Colonic mucosa (tissue), 4 donors: ENCODE data around the gene MMUT. TPM values are rescaled to one million over a fixed set of nuclear protein-coding genes. Genes with fewer than 3 reads are reported as not detected.

Experiments used
- DNase-seq: peaks from one replicate; pipeline ENCODE4 v3.0.0-alpha.2; 2020
- H3K27ac ChIP-seq: fragments of 200-600 bp; one replicate; pipeline ENCODE4 v1.8.0; 2021
- H3K27me3 ChIP-seq: fragments of 200-600 bp; one replicate; pipeline ENCODE4 v1.8.0; 2021
- H3K36me3 ChIP-seq: fragments of 200-600 bp; one replicate; pipeline ENCODE4 v1.8.0; 2021
- H3K4me1 ChIP-seq: fragments of 200-600 bp; one replicate; pipeline ENCODE4 v1.8.0; 2021; ENCODE audit warnings: mild to moderate bottlenecking
- H3K4me3 ChIP-seq: fragments of 200-600 bp; one replicate; pipeline ENCODE4 v1.8.0; 2021
- H3K9ac ChIP-seq, 2 donors: one replicate each; pipeline ENCODE4 v1.7.0; 2013; ENCODE audit warnings: control low read depth in 2 of 2, low read depth in 2 of 2, low read length in 2 of 2
- H3K9me3 ChIP-seq: fragments of 200-600 bp; one replicate; pipeline ENCODE4 v1.8.0; 2021
- CTCF ChIP-seq: fragments of 200-600 bp; IDR thresholded peaks from one replicate; pipeline ENCODE4 v1.8.0; 2022; ENCODE audit warnings: antibody characterized with exemption, mild to moderate bottlenecking
- intact Hi-C: fragments of 100-400 bp; cut with DNase I; formaldehyde crosslinking; loops from one replicate; pipeline ENCODE4 v1.14.1; 2022
- total RNA-seq, 2 donors: library from RNA; stranded (reverse); fragmentation: NEBNext Ultra II Directional in 1 of 2; extraction: Animal tissue kit (Norgen Biotek cat#: 25700) in 1 of 2; gene quantifications; one replicate each; pipeline ENCODE4 v1.2.1, GENCODE V29; 2021
- donor health status: healthy.
- donor health status: DM: no; HTN: no; CAD: no.
- donor health status: DM: no; HTN: no; CAD: no.

The MMUT gene
- total RNA-seq, 2 donors from 2014 or later = 23.2 to 56.5 TPM

- Histone ChIP-seq H3K4me3 (no peak overlapping the region), H3K4me1 (no peaks in the 10 kb centered on the region), H3K27ac (no peak overlapping the region), H3K9me3 (no peaks in the 10 kb centered on the region), H3K27me3 (no peaks in the 10 kb centered on the region), H3K9ac (no peak overlapping the region), H3K36me3 (no peaks in the 10 kb centered on the region)
- no peak for TF ChIP-seq CTCF
- intact Hi-C loops = no loop called here
- no peak for DNase-seq
Observed at GRCh38 chr6:49416195-49416594, 46.9 kb downstream of the MMUT start.

- H3K27ac ChIP-seq = no peak overlapping the region
- no peak overlapping the region for H3K4me3 ChIP-seq
- TF ChIP-seq CTCF = no peak
- H3K27me3 ChIP-seq = no peaks in the 10 kb centered on the region
- H3K36me3 ChIP-seq = no peaks in the 10 kb centered on the region
- no peak for DNase-seq
- intact Hi-C loops = no loop called here
- no peak overlapping the region for H3K9ac ChIP-seq
- H3K4me1 ChIP-seq = no peaks in the 10 kb centered on the region
- H3K9me3 ChIP-seq = no peaks in the 10 kb centered on the region
Observed at GRCh38 chr6:49415358-49415757, 47.7 kb downstream of the MMUT start.

GRCh38 chr6:49410564-49410963 is 52.5 kb downstream of the MMUT start:
- Histone ChIP-seq H3K36me3 (no peaks in the 10 kb centered on the region), H3K27ac (no peak overlapping the region), H3K9me3 (no peaks in the 10 kb centered on the region), H3K27me3 (no peaks in the 10 kb centered on the region), H3K4me3 (no peak overlapping the region), H3K9ac (no peak overlapping the region), H3K4me1 (no peaks in the 10 kb centered on the region)
- intact Hi-C loops = no loop called here
- TF ChIP-seq CTCF = no peak
- DNase-seq = no peak

GRCh38 chr6:49409951-49410542 is 53.0 kb downstream of the MMUT start:
- intact Hi-C loops = no loop called here
- Histone ChIP-seq H3K36me3 (no peaks in the 10 kb centered on the region), H3K9ac (no peak overlapping the region), H3K4me1 (no peaks in the 10 kb centered on the region), H3K9me3 (no peaks in the 10 kb centered on the region), H3K27ac (no peak overlapping the region), H3K4me3 (no peak overlapping the region), H3K27me3 (no peaks in the 10 kb centered on the region)
- peak; percentile 83 for TF ChIP-seq CTCF
- peak; percentile 76 for DNase-seq

GRCh38 chr6:49406250-49406970 is 56.6 kb downstream of the MMUT start:
- Histone ChIP-seq H3K4me1 (no peaks in the 10 kb centered on the region), H3K9me3 (no peaks in the 10 kb centered on the region), H3K36me3 (no peaks in the 10 kb centered on the region), H3K27ac (no peak overlapping the region), H3K4me3 (no peak overlapping the region), H3K9ac (no peak overlapping the region), H3K27me3 (no peaks in the 10 kb centered on the region)
- no peak for DNase-seq
- TF ChIP-seq CTCF = no peak
- intact Hi-C loops = no loop called here
